GM23248 (cell line): ENCODE measurements around the gene P2RX5. TPM values are rescaled to one million over a fixed set of nuclear protein-coding genes. Genes with fewer than 3 reads are reported as not detected.

Experiments used
- DNase-seq: peaks from one replicate; pipeline ENCODE4 v3.0.0-alpha.2; 2015
- H2AFZ ChIP-seq: fragments of 200-600 bp; sonication (generic); 2 replicates; pipeline ENCODE4 v1.6.1; 2016; ENCODE audit warnings: antibody characterized with exemption
- H3F3A ChIP-seq: fragments of 200-600 bp; sonication (generic); 2 replicates; pipeline ENCODE4 v1.6.1; 2016; ENCODE audit warnings: mild to moderate bottlenecking, antibody characterized with exemption, mixed run types; ENCODE audit not compliant: insufficient read depth
- H3K27ac ChIP-seq: fragments of 200-600 bp; sonication (generic); 2 replicates; pipeline ENCODE4 v1.5.1; 2016; ENCODE audit warnings: mild to moderate bottlenecking
- H3K27me3 ChIP-seq: fragments of 200-600 bp; sonication (generic); replicated peaks from 2 replicates; pipeline ENCODE4 v1.6.1; 2016; ENCODE audit warnings: mild to moderate bottlenecking; ENCODE audit not compliant: insufficient read depth
- H3K36me3 ChIP-seq: fragments of 200-600 bp; sonication (generic); 2 replicates; pipeline ENCODE4 v1.6.1; 2016; ENCODE audit warnings: low read depth, mild to moderate bottlenecking
- H3K4me1 ChIP-seq: fragments of 200-600 bp; sonication (generic); 2 replicates; pipeline ENCODE4 v1.6.1; 2016; ENCODE audit warnings: mild to moderate bottlenecking; ENCODE audit not compliant: insufficient read depth
- H3K4me2 ChIP-seq: fragments of 200-600 bp; sonication (generic); one replicate; pipeline ENCODE4 v1.6.1; 2016; ENCODE audit warnings: mild to moderate bottlenecking; ENCODE audit not compliant: unreplicated experiment
- H3K4me3 ChIP-seq: fragments of 200-600 bp; sonication (generic); 2 replicates; pipeline ENCODE4 v1.5.1; 2016; ENCODE audit warnings: mild to moderate bottlenecking
- H3K79me2 ChIP-seq: fragments of 200-600 bp; sonication (generic); 2 replicates; pipeline ENCODE4 v1.6.1; 2016; ENCODE audit warnings: mild to moderate bottlenecking; ENCODE audit not compliant: insufficient read depth
- H3K9ac ChIP-seq: fragments of 200-600 bp; sonication (generic); 2 replicates; pipeline ENCODE4 v1.6.1; 2016; ENCODE audit warnings: mild to moderate bottlenecking
- H3K9me2 ChIP-seq: fragments of 200-600 bp; sonication (generic); 2 replicates; pipeline ENCODE4 v1.6.1; 2016; ENCODE audit warnings: mixed run types, mild to moderate bottlenecking, moderate library complexity; ENCODE audit not compliant: insufficient read depth
- H3K9me3 ChIP-seq: fragments of 200-600 bp; sonication (generic); one replicate; pipeline ENCODE4 v1.6.1; 2017; ENCODE audit warnings: low read depth
- H4K20me1 ChIP-seq: fragments of 200-600 bp; sonication (generic); 2 replicates; pipeline ENCODE4 v1.6.0; 2016; ENCODE audit not compliant: insufficient read depth
- EZH2 ChIP-seq: fragments of 200-600 bp; sonication (generic); IDR thresholded peaks from 2 replicates; pipeline ENCODE4 v1.6.1; 2018; ENCODE audit warnings: antibody characterized with exemption, mild to moderate bottlenecking; ENCODE audit not compliant: insufficient read depth, poor library complexity, severe bottlenecking
- EZH2phosphoT487 ChIP-seq: fragments of 200-600 bp; sonication (generic); IDR thresholded peaks from 2 replicates; pipeline ENCODE4 v1.6.1; 2018; ENCODE audit warnings: antibody characterized with exemption, moderate library complexity, mild to moderate bottlenecking, low read depth; ENCODE audit not compliant: insufficient read depth
- whole genome bisulfite sequencing, 2 experiments: methylation state at CpG; one replicate each; pipeline ENCODE4 v1.1.6; 2015 to 2017; ENCODE audit warnings: low lambda C conversion rate in 2 of 2, low coverage in 1 of 2; ENCODE audit errors: missing lambda C conversion rate in 2 of 2; 5-methylcytosine and 5-hydroxymethylcytosine counted together
- in situ Hi-C: fragments of 300-500 bp; cut with MboI; formaldehyde crosslinking; loops from 2 replicates; pipeline ENCODE4 v1.15.0; 2020
- polyA plus RNA-seq: library from polyadenylated mRNA; unstranded; fragments of >200 nt; fragmentation: Nextera tagmentation; extraction: Ambion mirVana; gene quantifications from 2 replicates; pipeline ENCODE4 v1.2.1, GENCODE V29; 2016
- total RNA-seq: library from RNA; depleted of rRNA; stranded (reverse); fragments of >200 nt; shearing (Covaris generic); gene quantifications from 2 replicates; pipeline ENCODE4 v1.2.3, GENCODE V29; 2014

The P2RX5 gene
- total and polyA plus RNA-seq, 2 experiments from 2014 or later: 2.5 to 2.6 TPM

GRCh38 chr17:3660311-3660891 is 35.6 kb downstream of the P2RX5 start:
- no peak overlapping the region for H3K4me2 ChIP-seq
- H3F3A ChIP-seq: peaks cover 9% of the 10 kb centered on the region; the same call in 1 of the 2 replicates
- H3K36me3 ChIP-seq: no peaks in the 10 kb centered on the region
- H3K27ac ChIP-seq: peak overlapping the region; percentile 15; the same call in 1 of the 2 replicates
- no peaks in the 10 kb centered on the region for H3K27me3 ChIP-seq
- H4K20me1 ChIP-seq: no peaks in the 10 kb centered on the region
- no peak for TF ChIP-seq EZH2phosphoT487
- TF ChIP-seq EZH2: no peak
- H2AFZ ChIP-seq: no peak overlapping the region
- H3K4me1 ChIP-seq: peaks cover 12% of the 10 kb centered on the region
- in situ Hi-C loops: no loop called here
- no peak overlapping the region for H3K4me3 ChIP-seq
- no peak overlapping the region for H3K9ac ChIP-seq
- WGBS, 2 experiments: 66 to 78% methylated on average over 23 of the region's 23 CpGs
- H3K9me3 ChIP-seq: no peaks in the 10 kb centered on the region
- H3K9me2 ChIP-seq: no peaks in the 10 kb centered on the region
- peaks cover 9% of the 10 kb centered on the region; the same call in 1 of the 2 replicates for H3K79me2 ChIP-seq
- DNase-seq: no peak

- H3K4me2 ChIP-seq: no peak overlapping the region
- WGBS, 2 experiments: 6 to 7% methylated on average over 22 of the region's 22 CpGs
These were observed 36.3 kb downstream of the P2RX5 start for GRCh38 chr17:3659541-3660111.

GRCh38 chr17:3658784-3659449 is 37.0 kb downstream of the P2RX5 start:
- TF ChIP-seq EZH2 (no peak), EZH2phosphoT487 (no peak)

More at GRCh38 chr17:3659541-3660111, 36.3 kb downstream of the P2RX5 start:
- in situ Hi-C loops: no loop called here
- Histone ChIP-seq H3K79me2 (peaks cover 2% of the 10 kb centered on the region; the same call in 1 of the 2 replicates), H3K9me3 (no peaks in the 10 kb centered on the region), H3K9ac (peak overlapping the region; percentile 36), H3K9me2 (no peaks in the 10 kb centered on the region), H3K27ac (peak overlapping the region; percentile 54), H3K4me3 (no peak overlapping the region), H2AFZ (no peak overlapping the region), H3K27me3 (no peaks in the 10 kb centered on the region), H3K36me3 (no peaks in the 10 kb centered on the region), H4K20me1 (no peaks in the 10 kb centered on the region), H3F3A (peaks cover 9% of the 10 kb centered on the region; the same call in 1 of the 2 replicates), H3K4me1 (peaks cover 12% of the 10 kb centered on the region)
- peak; percentile 95 for DNase-seq
- no peak for TF ChIP-seq EZH2phosphoT487
- no peak for TF ChIP-seq EZH2

DNA sequence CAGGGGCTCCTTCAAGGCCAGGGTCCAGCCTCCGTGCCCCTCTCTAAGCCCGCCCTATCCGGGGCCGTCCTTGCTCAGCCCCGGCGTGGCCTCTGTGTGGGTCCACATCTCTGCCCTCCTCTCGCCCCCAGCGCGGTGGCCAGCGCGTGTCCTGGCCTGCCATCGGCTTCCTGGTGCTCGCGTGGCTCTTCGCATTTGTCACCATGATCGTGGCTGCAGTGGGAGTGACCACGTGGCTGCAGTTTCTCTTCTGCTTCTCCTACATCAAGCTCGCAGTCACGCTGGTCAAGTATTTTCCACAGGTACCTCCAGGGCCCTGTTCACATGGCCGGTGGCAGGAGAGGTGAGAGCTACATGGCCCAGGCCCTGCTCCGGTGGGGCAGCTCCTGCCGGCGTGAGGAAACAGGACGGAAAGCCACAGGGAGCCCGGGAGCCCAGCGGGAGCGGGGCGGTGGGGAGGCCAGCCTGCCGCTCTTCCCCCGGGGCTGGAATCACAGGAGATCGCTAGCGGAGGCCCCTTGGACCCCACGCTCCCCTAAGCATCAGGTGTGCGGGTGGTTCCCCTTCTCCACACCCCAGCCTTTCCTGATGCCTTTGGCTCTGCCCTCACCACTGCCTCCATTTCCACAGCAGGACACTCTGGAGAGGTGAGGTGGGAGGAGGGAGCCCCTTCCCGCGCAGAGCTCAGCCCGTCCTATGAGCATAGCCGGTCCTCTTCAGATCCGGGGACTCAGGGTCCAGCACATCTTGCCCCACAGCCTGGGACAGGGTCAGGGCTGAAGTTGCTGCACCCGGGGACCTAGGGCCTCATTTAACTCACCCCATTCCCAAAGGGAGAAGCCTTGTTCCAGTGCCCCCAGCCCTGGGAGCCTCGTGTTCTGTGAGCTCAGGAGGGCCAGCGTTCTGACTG is 37.8 kb downstream of the P2RX5 start:
- WGBS, 2 experiments: 84 to 88% methylated on average over 39 to 42 of the region's 42 CpGs

More at GRCh38 chr17:3658784-3659449, 37.0 kb downstream of the P2RX5 start:
- no peaks in the 10 kb centered on the region for H3K27me3 ChIP-seq
- no peaks in the 10 kb centered on the region for H3K9me3 ChIP-seq
- peaks cover 9% of the 10 kb centered on the region; the same call in 1 of the 2 replicates for H3F3A ChIP-seq
- H3K9ac ChIP-seq: peak overlapping the region; percentile 36
- DNase-seq: no peak
- no peaks in the 10 kb centered on the region for H4K20me1 ChIP-seq
- H3K27ac ChIP-seq: peak overlapping the region; percentile 54
- no peak overlapping the region for H3K4me3 ChIP-seq
- peaks cover 12% of the 10 kb centered on the region for H3K4me1 ChIP-seq
- no peaks in the 10 kb centered on the region for H3K9me2 ChIP-seq
- no peak overlapping the region for H2AFZ ChIP-seq
- in situ Hi-C loops: no loop called here
- H3K4me2 ChIP-seq: no peak overlapping the region
- WGBS, 2 experiments: 51 to 58% methylated on average over 18 to 22 of the region's 22 CpGs
- H3K36me3 ChIP-seq: no peaks in the 10 kb centered on the region
- H3K79me2 ChIP-seq: no peaks in the 10 kb centered on the region

More for the DNA sequence above, 37.8 kb downstream of the P2RX5 start:
- no peaks in the 10 kb centered on the region for H3K27me3 ChIP-seq
- H3K36me3 ChIP-seq: no peaks in the 10 kb centered on the region
- H3K4me2 ChIP-seq: no peak overlapping the region
- DNase-seq: no peak
- no peak overlapping the region for H3K27ac ChIP-seq
- no peaks in the 10 kb centered on the region for H3K79me2 ChIP-seq
- H3K9me3 ChIP-seq: no peaks in the 10 kb centered on the region
- no peaks in the 10 kb centered on the region for H3K9me2 ChIP-seq
- no peak overlapping the region for H2AFZ ChIP-seq
- TF ChIP-seq EZH2 (no peak), EZH2phosphoT487 (no peak)
- H3K9ac ChIP-seq: no peak overlapping the region
- no peaks in the 10 kb centered on the region for H4K20me1 ChIP-seq
- H3F3A ChIP-seq: peaks cover 9% of the 10 kb centered on the region; the same call in 1 of the 2 replicates
- in situ Hi-C loops: no loop called here
- peaks cover 12% of the 10 kb centered on the region for H3K4me1 ChIP-seq
- no peak overlapping the region for H3K4me3 ChIP-seq
